ENCODE results near the gene YPEL1.

The YPEL1 gene

GRCh38 chr22:21735200-21736083 is at the start of gene YPEL1:
TSS of gene YPEL1 (minus strand) at chr22:21735794. CDS start at chr22:21710744, 25,050 bp downstream.
- peak within 1 kb of the TSS; percentile 79 for H3K4me3 ChIP-seq (ENCODE audit: low read depth, low read length)

GRCh38 chr22:21780259-21780658 is 44.7 kb upstream of the YPEL1 start:
- peaks cover 3% of the 10 kb centered on the region for H3K36me3 ChIP-seq (ENCODE audit: control insufficient read depth, insufficient read depth, low read length)
- H3K4me3 ChIP-seq (ENCODE audit: low read depth, low read length), result no peak overlapping the region
- no peak overlapping the region for H3K9ac ChIP-seq (ENCODE audit: low read depth, low read length)

More at GRCh38 chr22:21735200-21736083, at the start of gene YPEL1:
- Histone ChIP-seq H3K9me3 (ENCODE audit: control insufficient read depth, insufficient read depth, low read length) (no peaks in the 10 kb centered on the region), H3K36me3 (ENCODE audit: control insufficient read depth, insufficient read depth, low read length) (no peaks in the 10 kb centered on the region), H3K27me3 (ENCODE audit: control insufficient read depth, insufficient read depth, low read length) (peaks cover 17% of the 10 kb centered on the region), H3K9ac (ENCODE audit: low read depth, low read length) (peak within 1 kb of the TSS; percentile 65), H3K4me1 (ENCODE audit: control insufficient read depth, insufficient read depth, low read length) (peaks cover 6% of the 10 kb centered on the region)

GRCh38 chr22:21779444-21779843 is 43.9 kb upstream of the YPEL1 start:
- Histone ChIP-seq H3K27me3 (ENCODE audit: control insufficient read depth, insufficient read depth, low read length) (no peaks in the 10 kb centered on the region), H3K9ac (ENCODE audit: low read depth, low read length) (no peak overlapping the region), H3K4me3 (ENCODE audit: low read depth, low read length) (no peak overlapping the region), H3K4me1 (ENCODE audit: control insufficient read depth, insufficient read depth, low read length) (no peaks in the 10 kb centered on the region), H3K9me3 (ENCODE audit: control insufficient read depth, insufficient read depth, low read length) (no peaks in the 10 kb centered on the region), H3K36me3 (ENCODE audit: control insufficient read depth, insufficient read depth, low read length) (peaks cover 3% of the 10 kb centered on the region)

More at GRCh38 chr22:21780259-21780658, 44.7 kb upstream of the YPEL1 start:
- Histone ChIP-seq H3K4me1 (ENCODE audit: control insufficient read depth, insufficient read depth, low read length) (no peaks in the 10 kb centered on the region), H3K9me3 (ENCODE audit: control insufficient read depth, insufficient read depth, low read length) (no peaks in the 10 kb centered on the region), H3K27me3 (ENCODE audit: control insufficient read depth, insufficient read depth, low read length) (no peaks in the 10 kb centered on the region)

GRCh38 chr22:21778705-21779363 is 43.2 kb upstream of the YPEL1 start:
- Histone ChIP-seq H3K27me3 (ENCODE audit: control insufficient read depth, insufficient read depth, low read length) (no peaks in the 10 kb centered on the region), H3K4me3 (ENCODE audit: low read depth, low read length) (no peak overlapping the region), H3K9ac (ENCODE audit: low read depth, low read length) (no peak overlapping the region), H3K36me3 (ENCODE audit: control insufficient read depth, insufficient read depth, low read length) (peaks cover 3% of the 10 kb centered on the region), H3K4me1 (ENCODE audit: control insufficient read depth, insufficient read depth, low read length) (no peaks in the 10 kb centered on the region), H3K9me3 (ENCODE audit: control insufficient read depth, insufficient read depth, low read length) (no peaks in the 10 kb centered on the region)

- H3K9ac ChIP-seq (ENCODE audit: low read depth, low read length), result no peak overlapping the region
- no peaks in the 10 kb centered on the region for H3K4me1 ChIP-seq (ENCODE audit: control insufficient read depth, insufficient read depth, low read length)
- no peaks in the 10 kb centered on the region for H3K27me3 ChIP-seq (ENCODE audit: control insufficient read depth, insufficient read depth, low read length)
- H3K9me3 ChIP-seq (ENCODE audit: control insufficient read depth, insufficient read depth, low read length), result no peaks in the 10 kb centered on the region
- peaks cover 34% of the 10 kb centered on the region for H3K36me3 ChIP-seq (ENCODE audit: control insufficient read depth, insufficient read depth, low read length)
- no peak overlapping the region for H3K4me3 ChIP-seq (ENCODE audit: low read depth, low read length)
These were observed 36.0 kb upstream of the YPEL1 start for GRCh38 chr22:21771631-21771976.

- H3K36me3 ChIP-seq (ENCODE audit: control insufficient read depth, insufficient read depth, low read length), result peaks cover 58% of the 10 kb centered on the region
- H3K9me3 ChIP-seq (ENCODE audit: control insufficient read depth, insufficient read depth, low read length), result no peaks in the 10 kb centered on the region
- no peaks in the 10 kb centered on the region for H3K4me1 ChIP-seq (ENCODE audit: control insufficient read depth, insufficient read depth, low read length)
- no peaks in the 10 kb centered on the region for H3K27me3 ChIP-seq (ENCODE audit: control insufficient read depth, insufficient read depth, low read length)
- no peak overlapping the region for H3K9ac ChIP-seq (ENCODE audit: low read depth, low read length)
- no peak overlapping the region for H3K4me3 ChIP-seq (ENCODE audit: low read depth, low read length)
These were observed 32.8 kb upstream of the YPEL1 start for GRCh38 chr22:21768435-21768834.

GRCh38 chr22:21766691-21767462 is 31.3 kb upstream of the YPEL1 start:
- peaks cover 47% of the 10 kb centered on the region for H3K36me3 ChIP-seq (ENCODE audit: control insufficient read depth, insufficient read depth, low read length)
- no peak overlapping the region for H3K9ac ChIP-seq (ENCODE audit: low read depth, low read length)

GRCh38 chr22:21765909-21766529 is 30.4 kb upstream of the YPEL1 start:
- Histone ChIP-seq H3K9ac (ENCODE audit: low read depth, low read length) (no peak overlapping the region), H3K4me1 (ENCODE audit: control insufficient read depth, insufficient read depth, low read length) (no peaks in the 10 kb centered on the region), H3K36me3 (ENCODE audit: control insufficient read depth, insufficient read depth, low read length) (peaks cover 40% of the 10 kb centered on the region), H3K27me3 (ENCODE audit: control insufficient read depth, insufficient read depth, low read length) (no peaks in the 10 kb centered on the region), H3K9me3 (ENCODE audit: control insufficient read depth, insufficient read depth, low read length) (no peaks in the 10 kb centered on the region), H3K4me3 (ENCODE audit: low read depth, low read length) (no peak overlapping the region)

More at GRCh38 chr22:21766691-21767462, 31.3 kb upstream of the YPEL1 start:
- H3K9me3 ChIP-seq (ENCODE audit: control insufficient read depth, insufficient read depth, low read length), result no peaks in the 10 kb centered on the region
- H3K27me3 ChIP-seq (ENCODE audit: control insufficient read depth, insufficient read depth, low read length), result no peaks in the 10 kb centered on the region
- H3K4me1 ChIP-seq (ENCODE audit: control insufficient read depth, insufficient read depth, low read length), result no peaks in the 10 kb centered on the region
- H3K4me3 ChIP-seq (ENCODE audit: low read depth, low read length), result no peak overlapping the region

- no peaks in the 10 kb centered on the region for H3K4me1 ChIP-seq (ENCODE audit: control insufficient read depth, insufficient read depth, low read length)
These were observed 28.6 kb upstream of the YPEL1 start for GRCh38 chr22:21764038-21764804.

GRCh38 chr22:21762712-21763581 is 27.4 kb upstream of the YPEL1 start:
- H3K9me3 ChIP-seq (ENCODE audit: control insufficient read depth, insufficient read depth, low read length), result no peaks in the 10 kb centered on the region
- no peaks in the 10 kb centered on the region for H3K27me3 ChIP-seq (ENCODE audit: control insufficient read depth, insufficient read depth, low read length)
- no peaks in the 10 kb centered on the region for H3K4me1 ChIP-seq (ENCODE audit: control insufficient read depth, insufficient read depth, low read length)
- no peak overlapping the region for H3K4me3 ChIP-seq (ENCODE audit: low read depth, low read length)
- H3K36me3 ChIP-seq (ENCODE audit: control insufficient read depth, insufficient read depth, low read length), result peaks cover 35% of the 10 kb centered on the region
- no peak overlapping the region for H3K9ac ChIP-seq (ENCODE audit: low read depth, low read length)

More at GRCh38 chr22:21764038-21764804, 28.6 kb upstream of the YPEL1 start:
- Histone ChIP-seq H3K9me3 (ENCODE audit: control insufficient read depth, insufficient read depth, low read length) (no peaks in the 10 kb centered on the region), H3K4me3 (ENCODE audit: low read depth, low read length) (no peak overlapping the region), H3K27me3 (ENCODE audit: control insufficient read depth, insufficient read depth, low read length) (no peaks in the 10 kb centered on the region), H3K9ac (ENCODE audit: low read depth, low read length) (no peak overlapping the region), H3K36me3 (ENCODE audit: control insufficient read depth, insufficient read depth, low read length) (peaks cover 40% of the 10 kb centered on the region)
